ENCODE data around the gene RPP30.

DNA sequence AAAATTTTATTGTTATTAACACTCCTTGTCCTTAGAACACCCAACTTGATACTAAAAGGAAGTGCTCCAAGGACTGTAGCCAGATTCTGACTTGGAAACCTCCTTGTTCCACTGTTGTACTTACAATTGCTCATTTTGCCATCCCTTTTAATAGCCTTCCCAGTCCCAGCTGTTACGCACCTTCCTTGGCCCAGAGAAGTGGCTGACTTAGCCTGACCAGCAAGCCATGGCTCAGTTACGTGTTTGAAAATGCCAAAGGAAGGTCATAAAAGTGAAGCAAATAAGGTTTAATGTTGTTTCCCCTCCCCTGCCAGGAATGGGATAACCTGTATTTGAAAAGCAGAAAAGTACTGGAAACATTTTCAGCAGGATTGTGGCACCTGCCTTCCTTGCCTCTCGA is 52.8 kb downstream of the RPP30 start:
- TF ChIP-seq, protein P1, sequence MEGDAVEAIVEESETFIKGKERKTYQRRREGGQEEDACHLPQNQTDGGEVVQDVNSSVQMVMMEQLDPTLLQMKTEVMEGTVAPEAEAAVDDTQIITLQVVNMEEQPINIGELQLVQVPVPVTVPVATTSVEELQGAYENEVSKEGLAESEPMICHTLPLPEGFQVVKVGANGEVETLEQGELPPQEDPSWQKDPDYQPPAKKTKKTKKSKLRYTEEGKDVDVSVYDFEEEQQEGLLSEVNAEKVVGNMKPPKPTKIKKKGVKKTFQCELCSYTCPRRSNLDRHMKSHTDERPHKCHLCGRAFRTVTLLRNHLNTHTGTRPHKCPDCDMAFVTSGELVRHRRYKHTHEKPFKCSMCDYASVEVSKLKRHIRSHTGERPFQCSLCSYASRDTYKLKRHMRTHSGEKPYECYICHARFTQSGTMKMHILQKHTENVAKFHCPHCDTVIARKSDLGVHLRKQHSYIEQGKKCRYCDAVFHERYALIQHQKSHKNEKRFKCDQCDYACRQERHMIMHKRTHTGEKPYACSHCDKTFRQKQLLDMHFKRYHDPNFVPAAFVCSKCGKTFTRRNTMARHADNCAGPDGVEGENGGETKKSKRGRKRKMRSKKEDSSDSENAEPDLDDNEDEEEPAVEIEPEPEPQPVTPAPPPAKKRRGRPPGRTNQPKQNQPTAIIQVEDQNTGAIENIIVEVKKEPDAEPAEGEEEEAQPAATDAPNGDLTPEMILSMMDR (conservative IDR thresholded peaks at IDR 0.05): no peak
- no peak for TF ChIP-seq EZH2 (IDR thresholded peaks at IDR 0.05; ENCODE audit: low read depth)

All from PC-9 (cell line).